DMS53 treated with DMSO at 0.1 percent for 48 hours (cell line): ENCODE data around the gene GATAD2B.
A peak's percentile ranks its signal among the peaks of the same experiment; 100 is the strongest.

Source experiments
- DNase-seq: peaks from one replicate; lab custom pipeline; 2025; ENCODE audit not compliant: unreplicated experiment; lab: John Stamatoyannopoulos, UW

GATAD2B gene

GRCh38 chr1:153951801-153952200, 29.0 kb upstream of the GATAD2B start:
- no peak for DNase-seq

GRCh38 chr1:153951183-153951582, 28.4 kb upstream of the GATAD2B start:
- no peak for DNase-seq

GRCh38 chr1:153946622-153947241, 24.0 kb upstream of the GATAD2B start, which contains the start of gene DENND4B:
Gene DENND4B (minus strand): TSS chr1:153946718. CDS start chr1:153944374, 2,344 bp downstream.
- DNase-seq = peak; percentile 77

DNA sequence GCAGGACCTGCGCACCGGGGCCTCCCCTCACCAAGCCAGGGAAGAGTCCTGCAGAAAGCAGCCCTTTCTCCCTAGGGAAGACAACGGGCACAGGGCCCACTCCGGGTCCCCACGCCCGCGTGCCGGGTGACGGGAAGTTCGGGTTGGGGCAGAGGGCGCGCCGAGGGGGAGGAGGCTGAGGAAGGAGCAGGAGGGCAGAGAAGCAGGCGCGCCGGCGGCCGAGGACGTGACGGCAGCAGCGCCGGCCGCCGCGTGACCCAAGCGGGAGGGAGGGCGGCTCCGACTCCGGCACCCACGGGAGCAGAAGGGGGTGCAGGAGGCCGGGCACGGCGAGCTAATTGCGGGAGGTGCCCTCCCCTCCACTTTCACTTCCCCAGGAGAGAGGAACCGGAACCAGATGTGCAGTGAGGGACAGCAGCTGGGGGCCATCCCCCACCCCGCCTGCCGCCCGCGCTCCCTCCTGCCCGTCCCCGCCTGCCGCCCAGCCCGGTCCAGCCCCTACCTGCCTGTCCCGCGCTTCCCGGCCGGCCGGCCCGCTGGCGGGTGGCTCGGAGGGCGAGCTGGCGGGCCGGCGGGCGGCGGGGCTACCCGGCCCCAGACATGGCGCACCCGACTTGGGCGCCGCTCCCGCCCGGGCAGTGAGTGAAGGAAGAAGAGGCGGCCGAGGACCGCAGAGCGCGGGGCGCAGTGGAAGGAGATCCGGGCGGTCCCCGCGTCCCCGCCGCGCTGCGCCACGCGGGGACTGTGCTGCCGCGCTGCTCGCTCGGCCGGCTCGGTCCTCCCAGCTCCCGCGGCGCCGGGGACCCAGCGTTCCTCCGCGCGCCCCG, 23.2 kb upstream of the GATAD2B start:
- peak; percentile 41 for DNase-seq

DNA sequence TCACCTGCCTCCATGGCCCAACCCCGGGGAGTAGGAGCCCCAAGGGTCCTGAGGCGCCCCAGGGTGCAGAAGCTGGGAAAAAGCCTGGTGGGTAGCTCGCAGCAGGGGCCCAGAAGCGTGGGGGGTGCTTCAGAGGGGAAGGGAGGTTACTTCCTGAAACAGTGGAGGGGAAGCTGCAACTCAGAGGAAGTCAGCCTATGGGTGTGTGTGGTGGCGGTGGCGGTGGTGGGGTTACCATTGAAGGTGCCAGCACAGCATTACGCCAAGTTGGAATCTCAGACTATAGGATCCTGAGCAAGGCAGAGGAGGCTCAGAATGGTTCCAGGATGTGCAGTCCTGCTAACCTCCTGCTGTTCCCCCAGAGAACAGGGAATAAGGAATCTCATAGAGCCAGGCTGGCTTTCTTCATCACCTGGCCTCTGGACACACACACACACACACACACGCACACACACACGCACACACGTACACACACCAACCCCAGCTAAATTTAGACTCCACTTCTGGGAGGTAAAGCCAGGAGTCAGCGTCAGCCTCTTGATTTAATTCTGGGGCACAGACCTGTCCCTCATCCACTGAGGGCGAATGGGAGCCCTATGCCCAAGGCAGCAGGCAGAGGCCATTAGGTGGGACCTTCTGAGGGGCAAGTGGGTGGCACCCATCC, 22.5 kb upstream of the GATAD2B start:
- peak; percentile 41 for DNase-seq

DNA sequence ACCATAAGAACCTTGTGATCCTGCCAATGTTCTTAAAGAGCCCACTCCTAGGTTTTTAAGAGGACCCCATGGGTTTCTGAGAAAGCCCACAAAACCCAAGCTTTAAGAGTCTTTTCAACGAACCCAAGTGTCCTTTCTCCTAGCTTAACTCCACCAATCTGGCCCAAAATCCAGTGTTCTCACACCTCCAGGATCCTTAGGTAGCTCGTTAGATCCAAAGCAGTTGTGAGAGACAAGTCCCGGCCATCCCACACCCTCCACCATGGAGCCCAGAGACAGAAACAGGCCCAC, 22.0 kb upstream of the GATAD2B start:
- no peak for DNase-seq

GRCh38 chr1:153944005-153944826, 21.4 kb upstream of the GATAD2B start:
- no peak for DNase-seq

GRCh38 chr1:153942766-153943549, 20.2 kb upstream of the GATAD2B start:
- DNase-seq = no peak

- DNase-seq = no peak
Observed at GRCh38 chr1:153941826-153942725, 19.3 kb upstream of the GATAD2B start.

DNA sequence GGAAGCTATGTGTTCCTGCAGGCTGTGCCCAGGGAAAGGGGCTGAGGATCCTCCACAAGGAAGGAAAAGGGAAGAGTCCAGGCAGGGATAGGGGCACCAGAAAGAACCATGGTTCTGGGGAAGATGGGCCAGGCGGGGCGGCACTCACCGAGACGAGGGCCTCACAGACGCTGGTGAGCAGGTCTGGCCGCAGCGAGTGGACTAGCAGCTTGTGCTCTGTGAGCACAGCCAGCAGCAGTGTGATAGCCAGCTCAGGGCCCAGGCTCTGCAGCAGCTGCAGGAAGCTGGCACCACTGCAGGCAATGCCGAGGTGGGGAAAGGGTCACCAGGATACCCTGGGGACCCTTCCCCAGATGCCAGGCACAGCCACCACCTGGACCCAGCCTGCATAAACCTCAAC, 18.0 kb upstream of the GATAD2B start:
- DNase-seq = no peak

GRCh38 chr1:153939476-153939875, 16.7 kb upstream of the GATAD2B start:
- DNase-seq = no peak

DNA sequence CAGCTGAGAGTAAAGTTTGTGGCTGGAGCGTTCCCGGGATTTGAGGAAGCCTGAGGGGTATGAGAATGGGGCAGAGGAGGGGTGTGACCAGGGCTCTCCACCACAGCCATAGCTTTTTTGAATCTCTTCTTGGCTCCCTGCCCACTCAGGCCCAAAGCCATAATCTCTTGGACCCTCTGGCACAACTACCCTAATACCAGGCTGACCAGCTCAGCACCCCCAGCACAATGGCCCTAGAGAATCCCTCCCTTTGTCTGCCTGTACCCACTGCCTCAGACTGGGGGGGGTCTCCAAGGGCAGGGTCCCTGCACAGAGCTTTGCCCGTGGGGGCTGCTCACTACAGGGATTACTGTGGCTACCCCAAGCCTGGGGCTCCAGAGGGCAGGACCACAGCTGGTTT, 16.2 kb upstream of the GATAD2B start:
- DNase-seq = no peak

DNA sequence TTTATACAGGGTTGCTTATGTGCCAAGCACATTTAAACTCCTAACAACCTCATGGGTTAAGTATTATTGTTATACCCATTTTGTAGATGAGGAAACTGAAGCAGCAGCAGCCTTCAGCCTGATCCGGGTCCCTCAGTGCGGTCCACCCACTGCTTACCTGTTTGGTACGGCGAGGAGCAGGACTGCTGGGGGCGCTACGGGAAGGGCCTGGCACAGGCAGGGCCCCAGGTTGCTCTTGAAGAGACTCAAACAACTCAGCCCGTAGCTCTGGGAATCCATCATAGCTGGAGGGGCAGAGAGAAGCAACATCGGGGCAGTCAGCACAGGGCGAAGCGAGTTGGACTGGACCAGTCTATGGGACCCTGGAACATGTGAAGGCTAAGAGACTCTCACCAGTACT, 14.6 kb upstream of the GATAD2B start:
- DNase-seq = no peak

DNA sequence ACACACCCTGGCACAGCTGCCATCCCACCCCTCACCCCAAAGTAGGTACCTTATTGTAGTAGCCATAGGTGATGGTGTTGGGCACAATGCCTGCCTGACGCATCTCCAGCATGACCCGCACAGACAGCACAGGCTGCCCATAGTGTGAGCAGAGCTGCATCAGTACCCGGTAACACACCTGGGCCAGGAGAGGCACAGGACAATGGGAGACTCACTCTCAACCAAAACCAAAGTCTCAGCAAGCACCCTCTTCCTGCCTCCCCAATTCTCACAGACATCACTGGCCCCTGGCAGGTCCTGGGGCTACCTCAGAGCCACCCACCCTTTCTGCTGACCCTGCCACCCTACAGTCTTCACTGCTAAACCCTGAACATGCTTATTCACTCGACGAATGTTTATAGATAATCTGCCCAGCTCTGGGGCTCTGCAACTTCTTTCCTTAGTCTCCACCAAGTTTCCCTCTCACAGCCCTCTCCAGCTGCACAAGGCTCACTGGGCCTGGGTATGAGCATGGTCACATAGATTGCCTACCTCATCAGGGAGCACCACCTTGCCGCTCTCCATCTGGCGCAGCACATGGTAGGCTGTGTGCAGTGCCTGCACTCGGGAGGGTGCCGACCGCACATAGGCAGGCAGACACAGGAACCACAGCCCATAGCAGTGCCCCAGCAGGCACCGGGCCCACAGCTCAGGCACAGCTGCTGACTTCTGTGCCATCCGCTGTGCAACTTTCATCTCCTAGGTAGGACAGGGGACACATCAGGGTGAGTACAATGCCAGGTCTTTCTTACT, 13.4 kb upstream of the GATAD2B start:
- no peak for DNase-seq

GRCh38 chr1:153934746-153935145, 12.0 kb upstream of the GATAD2B start:
- DNase-seq = no peak

DNA sequence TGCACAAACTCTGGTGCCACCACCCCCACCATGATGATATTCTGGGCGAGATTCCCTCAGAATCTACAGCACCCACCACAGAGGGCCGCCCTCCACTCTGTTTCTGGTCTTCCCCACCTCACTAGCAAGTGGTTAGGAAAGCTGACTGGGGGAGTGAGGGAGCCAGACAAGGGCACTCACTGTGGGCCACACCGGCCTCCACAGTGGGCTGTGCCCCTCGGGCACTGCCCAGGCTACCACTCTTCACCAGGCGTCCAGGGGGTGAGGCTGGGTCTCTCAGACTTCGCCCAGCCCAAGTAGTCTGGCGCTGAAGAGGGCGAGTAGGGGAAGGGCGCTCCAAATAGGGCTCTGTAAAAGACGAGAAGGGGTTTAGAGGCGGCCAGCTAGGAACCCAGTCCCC, 11.2 kb upstream of the GATAD2B start:
- DNase-seq = no peak

DNA sequence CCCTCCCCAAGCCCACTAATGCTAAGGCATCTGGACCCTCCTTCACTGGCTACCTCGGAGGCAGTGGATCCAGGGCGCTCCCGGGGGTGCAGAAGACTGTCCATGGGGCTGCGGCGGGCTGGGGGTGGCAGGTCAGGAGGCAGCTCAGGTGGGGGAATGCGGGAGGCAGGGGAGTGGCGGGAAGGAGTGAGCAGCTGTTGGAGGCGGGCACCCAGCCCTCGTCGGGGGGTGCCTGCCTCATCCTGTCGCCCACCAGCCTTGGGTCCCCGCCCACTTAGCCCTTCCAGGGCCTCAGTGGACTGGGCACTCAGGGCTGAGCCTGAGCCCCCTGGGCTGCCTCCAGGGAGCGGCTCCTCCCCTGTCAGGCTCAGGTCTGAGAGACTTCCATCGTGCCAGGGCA, 10.7 kb upstream of the GATAD2B start:
- DNase-seq = no peak

GRCh38 chr1:153932156-153933131, 9.7 kb upstream of the GATAD2B start:
- no peak for DNase-seq
